WI38 (cell line): ENCODE data around the gene TMEM229B.
"Not testable (repeated sequence)": the region's sequence is repeated elsewhere in the genome, so short reads cannot be mapped to it uniquely, and the experiment has no call there.

Source experiments
- H3K4me3 ChIP-seq: 2 replicates; pipeline ENCODE4 v1.5.1; 2011; ENCODE audit warnings: low read depth, mild to moderate bottlenecking, control low read depth, low read length
- TF ChIP-seq, protein P1 (sequence below): IDR thresholded peaks from 2 replicates; pipeline ENCODE4 v1.5.1; 2012; ENCODE audit warnings: low read depth, mild to moderate bottlenecking, control low read depth, low read length

TMEM229B gene

GRCh38 chr14:67456732-67457131 is 31.8 kb downstream of the TMEM229B start:
- TF ChIP-seq, protein P1, sequence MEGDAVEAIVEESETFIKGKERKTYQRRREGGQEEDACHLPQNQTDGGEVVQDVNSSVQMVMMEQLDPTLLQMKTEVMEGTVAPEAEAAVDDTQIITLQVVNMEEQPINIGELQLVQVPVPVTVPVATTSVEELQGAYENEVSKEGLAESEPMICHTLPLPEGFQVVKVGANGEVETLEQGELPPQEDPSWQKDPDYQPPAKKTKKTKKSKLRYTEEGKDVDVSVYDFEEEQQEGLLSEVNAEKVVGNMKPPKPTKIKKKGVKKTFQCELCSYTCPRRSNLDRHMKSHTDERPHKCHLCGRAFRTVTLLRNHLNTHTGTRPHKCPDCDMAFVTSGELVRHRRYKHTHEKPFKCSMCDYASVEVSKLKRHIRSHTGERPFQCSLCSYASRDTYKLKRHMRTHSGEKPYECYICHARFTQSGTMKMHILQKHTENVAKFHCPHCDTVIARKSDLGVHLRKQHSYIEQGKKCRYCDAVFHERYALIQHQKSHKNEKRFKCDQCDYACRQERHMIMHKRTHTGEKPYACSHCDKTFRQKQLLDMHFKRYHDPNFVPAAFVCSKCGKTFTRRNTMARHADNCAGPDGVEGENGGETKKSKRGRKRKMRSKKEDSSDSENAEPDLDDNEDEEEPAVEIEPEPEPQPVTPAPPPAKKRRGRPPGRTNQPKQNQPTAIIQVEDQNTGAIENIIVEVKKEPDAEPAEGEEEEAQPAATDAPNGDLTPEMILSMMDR: no peak
- H3K4me3 ChIP-seq: no peak overlapping the region

DNA sequence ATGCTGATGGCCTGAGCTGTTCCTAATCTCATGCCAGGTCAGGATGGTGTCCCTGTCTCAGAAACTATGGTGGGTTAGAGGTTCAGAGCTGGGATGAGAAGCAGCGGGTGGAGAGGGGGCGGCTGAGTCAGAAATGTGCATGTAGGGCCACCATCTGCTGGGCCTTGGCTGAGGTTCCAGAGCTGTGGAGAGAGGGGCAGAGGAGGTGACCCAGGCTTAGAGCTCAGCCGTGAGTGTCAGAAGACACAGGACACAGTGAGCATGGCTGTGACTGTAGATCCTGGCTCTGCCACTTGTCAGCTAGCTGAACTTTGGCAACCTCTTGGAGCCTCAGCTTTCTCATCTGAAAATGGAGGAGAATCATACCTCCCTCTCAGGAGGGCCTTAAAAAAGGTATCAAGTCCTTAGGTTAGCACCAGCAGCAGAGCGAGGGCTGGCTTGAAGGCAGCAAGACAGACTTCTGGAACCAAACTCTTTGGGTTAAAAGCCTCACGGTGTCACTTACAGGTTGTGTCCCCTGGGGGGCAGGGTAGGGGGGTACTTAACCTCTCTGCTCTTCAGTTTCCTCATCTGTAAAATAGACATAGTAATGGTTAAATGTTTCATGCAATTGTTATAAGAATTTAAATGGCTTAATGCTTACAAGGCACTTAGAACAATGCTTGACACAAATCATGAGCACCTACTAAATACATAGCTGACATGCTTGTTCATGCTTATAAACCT is 34.8 kb downstream of the TMEM229B start:
- TF ChIP-seq, protein P1: no peak
- H3K4me3 ChIP-seq: no peak overlapping the region

GRCh38 chr14:67451667-67452066 is 36.9 kb downstream of the TMEM229B start:
- not testable (repeated sequence) for H3K4me3 ChIP-seq

- no peak overlapping the region for H3K4me3 ChIP-seq
- TF ChIP-seq, protein P1: no peak
Measured at GRCh38 chr14:67449096-67449495, 39.4 kb downstream of the TMEM229B start.

DNA sequence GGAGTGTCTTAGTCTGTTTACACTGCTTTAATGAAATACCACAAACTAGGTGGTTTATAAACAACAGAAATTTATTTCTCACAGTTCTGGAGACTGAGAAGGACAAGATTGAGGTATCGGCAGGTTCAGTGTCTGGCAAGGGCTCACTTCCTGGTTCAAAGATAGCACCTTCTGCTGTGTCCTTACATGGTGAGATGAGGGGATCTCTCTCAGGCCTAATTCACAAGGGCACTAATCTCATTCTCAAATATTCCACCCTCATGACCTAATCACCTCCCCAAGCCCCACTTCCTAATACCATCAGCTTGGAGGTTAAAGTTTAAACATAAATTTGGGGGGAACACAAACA is 41.5 kb downstream of the TMEM229B start:
- H3K4me3 ChIP-seq: no peak overlapping the region
- TF ChIP-seq, protein P1: no peak

GRCh38 chr14:67446371-67447032 is 42.0 kb downstream of the TMEM229B start:
- TF ChIP-seq, protein P1: no peak
- H3K4me3 ChIP-seq: no peak overlapping the region

- H3K4me3 ChIP-seq: no peak overlapping the region
- TF ChIP-seq, protein P1: no peak
Measured at GRCh38 chr14:67444395-67444794, 44.1 kb downstream of the TMEM229B start.
